Measurements from ENCODE around the gene ARID2.
A peak's percentile ranks its signal among the peaks of the same experiment; 100 is the strongest.

The ARID2 gene, protein sequence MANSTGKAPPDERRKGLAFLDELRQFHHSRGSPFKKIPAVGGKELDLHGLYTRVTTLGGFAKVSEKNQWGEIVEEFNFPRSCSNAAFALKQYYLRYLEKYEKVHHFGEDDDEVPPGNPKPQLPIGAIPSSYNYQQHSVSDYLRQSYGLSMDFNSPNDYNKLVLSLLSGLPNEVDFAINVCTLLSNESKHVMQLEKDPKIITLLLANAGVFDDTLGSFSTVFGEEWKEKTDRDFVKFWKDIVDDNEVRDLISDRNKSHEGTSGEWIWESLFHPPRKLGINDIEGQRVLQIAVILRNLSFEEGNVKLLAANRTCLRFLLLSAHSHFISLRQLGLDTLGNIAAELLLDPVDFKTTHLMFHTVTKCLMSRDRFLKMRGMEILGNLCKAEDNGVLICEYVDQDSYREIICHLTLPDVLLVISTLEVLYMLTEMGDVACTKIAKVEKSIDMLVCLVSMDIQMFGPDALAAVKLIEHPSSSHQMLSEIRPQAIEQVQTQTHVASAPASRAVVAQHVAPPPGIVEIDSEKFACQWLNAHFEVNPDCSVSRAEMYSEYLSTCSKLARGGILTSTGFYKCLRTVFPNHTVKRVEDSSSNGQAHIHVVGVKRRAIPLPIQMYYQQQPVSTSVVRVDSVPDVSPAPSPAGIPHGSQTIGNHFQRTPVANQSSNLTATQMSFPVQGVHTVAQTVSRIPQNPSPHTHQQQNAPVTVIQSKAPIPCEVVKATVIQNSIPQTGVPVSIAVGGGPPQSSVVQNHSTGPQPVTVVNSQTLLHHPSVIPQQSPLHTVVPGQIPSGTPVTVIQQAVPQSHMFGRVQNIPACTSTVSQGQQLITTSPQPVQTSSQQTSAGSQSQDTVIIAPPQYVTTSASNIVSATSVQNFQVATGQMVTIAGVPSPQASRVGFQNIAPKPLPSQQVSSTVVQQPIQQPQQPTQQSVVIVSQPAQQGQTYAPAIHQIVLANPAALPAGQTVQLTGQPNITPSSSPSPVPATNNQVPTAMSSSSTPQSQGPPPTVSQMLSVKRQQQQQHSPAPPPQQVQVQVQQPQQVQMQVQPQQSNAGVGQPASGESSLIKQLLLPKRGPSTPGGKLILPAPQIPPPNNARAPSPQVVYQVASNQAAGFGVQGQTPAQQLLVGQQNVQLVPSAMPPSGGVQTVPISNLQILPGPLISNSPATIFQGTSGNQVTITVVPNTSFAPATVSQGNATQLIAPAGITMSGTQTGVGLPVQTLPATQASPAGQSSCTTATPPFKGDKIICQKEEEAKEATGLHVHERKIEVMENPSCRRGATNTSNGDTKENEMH (N-terminal part only)

GRCh38 chr12:45729233-45730083 is at the start of gene ARID2:
Gene ARID2 (plus strand): TSS chr12:45729706. CDS start chr12:45729837, 131 bp downstream.
- peak; percentile 51 for DNase-seq (ENCODE audit: low read depth)

DNA sequence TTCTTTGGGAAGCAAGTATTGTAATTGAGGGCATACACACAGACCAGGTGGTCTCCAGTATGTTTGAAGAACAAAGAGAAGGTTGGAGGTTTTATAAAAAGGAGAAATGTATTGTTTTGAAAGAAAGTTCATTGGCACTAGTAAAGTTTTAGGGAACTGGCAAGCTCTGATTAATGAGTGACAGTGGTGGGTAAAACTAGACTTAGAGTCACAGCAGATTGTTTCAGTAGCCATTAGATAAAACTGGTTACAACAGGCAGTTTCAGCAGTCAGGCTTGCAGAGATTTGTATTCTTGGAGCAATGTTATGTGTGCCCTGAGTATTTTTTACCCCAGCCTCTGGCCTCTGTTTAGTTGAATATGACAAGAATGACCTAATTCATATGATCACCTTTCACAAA is 49.1 kb upstream of the ARID2 start:
- DNase-seq (ENCODE audit: low read depth): no peak

GRCh38 chr12:45681465-45681864 is 48.0 kb upstream of the ARID2 start:
- no peak for DNase-seq (ENCODE audit: low read depth)

GRCh38 chr12:45685680-45686079 is 43.8 kb upstream of the ARID2 start:
- DNase-seq (ENCODE audit: low read depth): no peak

DNA sequence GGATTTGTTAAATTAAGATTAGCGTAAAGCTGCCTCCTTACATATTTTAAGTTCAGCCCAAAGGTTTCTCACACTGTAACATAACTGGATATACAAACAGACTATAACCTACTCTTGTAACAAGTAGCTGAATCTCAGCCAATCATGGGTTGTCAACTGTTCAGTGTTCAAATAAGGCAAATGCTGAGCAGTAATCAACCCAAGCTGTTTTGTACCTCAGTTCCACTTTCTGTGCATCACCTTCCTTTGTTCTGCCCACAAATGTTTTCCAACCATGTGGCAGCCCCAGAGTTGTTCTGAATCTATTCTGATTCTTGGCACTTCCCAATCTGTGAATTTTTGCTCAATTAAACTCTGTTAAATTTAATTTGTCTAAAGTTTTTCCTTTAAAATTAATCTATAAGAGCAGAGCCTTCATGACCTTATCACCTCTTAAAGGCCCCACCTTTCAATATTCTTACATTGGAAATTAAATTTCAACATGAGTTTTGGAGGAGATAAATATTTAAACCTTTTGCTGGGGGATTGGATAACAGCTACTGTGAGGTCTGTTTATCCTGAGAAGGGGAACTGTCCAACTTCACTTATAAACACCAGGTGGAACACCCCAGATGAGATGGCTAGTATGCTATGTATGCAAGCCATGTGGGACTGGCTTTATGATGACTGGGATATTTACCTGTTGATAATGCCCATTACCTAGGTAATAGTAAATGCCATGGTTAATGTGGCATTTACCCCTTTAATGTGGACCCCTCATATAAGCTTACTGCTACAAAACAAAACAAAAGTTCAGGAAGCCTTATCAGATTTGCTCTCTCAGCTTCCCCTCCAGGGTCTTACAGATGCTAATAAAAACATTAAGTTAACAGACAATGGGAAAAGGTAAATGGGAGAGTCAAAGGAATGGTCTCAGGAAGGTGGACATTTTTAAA is 42.2 kb upstream of the ARID2 start:
- no peak for DNase-seq (ENCODE audit: low read depth)

GRCh38 chr12:45688183-45688582 is 41.3 kb upstream of the ARID2 start:
- DNase-seq (ENCODE audit: low read depth): no peak

DNA sequence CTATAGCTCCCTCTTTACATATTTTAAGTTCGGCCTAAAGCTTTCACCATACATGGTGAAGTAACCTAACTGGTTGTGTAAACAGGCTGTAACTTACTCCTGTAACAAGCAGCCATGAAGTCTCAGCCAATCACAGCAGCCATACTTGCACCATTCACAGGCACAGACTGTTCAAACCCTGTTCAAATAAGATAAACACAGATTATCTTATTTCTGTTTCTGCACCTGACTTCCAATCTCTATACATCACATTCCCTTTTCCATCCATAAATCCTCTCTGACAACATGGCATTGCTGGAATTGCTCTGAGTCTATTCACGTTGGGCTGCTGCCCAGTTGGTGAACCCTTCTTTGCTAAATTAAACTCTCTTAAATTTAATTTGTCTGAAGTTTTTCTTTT is 34.5 kb upstream of the ARID2 start:
- no peak for DNase-seq (ENCODE audit: low read depth)

GRCh38 chr12:45695606-45696005 is 33.9 kb upstream of the ARID2 start:
- DNase-seq (ENCODE audit: low read depth): no peak

- DNase-seq (ENCODE audit: low read depth): no peak
These were observed 33.5 kb upstream of the ARID2 start for GRCh38 chr12:45696049-45696448.

DNA sequence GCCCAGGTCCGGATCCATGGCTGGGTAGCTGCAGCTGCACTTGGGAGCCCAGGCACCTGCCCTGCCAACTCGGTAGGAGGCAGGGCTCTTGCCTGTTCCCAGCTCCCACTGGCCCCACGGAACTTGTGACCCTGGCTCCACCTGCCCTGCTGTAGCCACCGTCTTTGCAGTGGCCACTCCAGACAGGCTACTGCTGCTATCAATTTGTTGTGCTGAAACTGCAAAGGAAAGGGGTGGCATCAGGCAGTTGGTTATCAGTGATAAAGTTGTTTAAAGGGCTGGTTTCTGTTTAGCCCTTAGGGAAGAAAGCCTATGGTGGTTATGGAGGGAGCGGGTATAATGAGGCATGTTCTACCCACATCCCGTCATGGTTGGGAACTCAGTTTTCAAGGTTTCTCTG is 32.1 kb upstream of the ARID2 start:
- DNase-seq (ENCODE audit: low read depth): no peak

DNA sequence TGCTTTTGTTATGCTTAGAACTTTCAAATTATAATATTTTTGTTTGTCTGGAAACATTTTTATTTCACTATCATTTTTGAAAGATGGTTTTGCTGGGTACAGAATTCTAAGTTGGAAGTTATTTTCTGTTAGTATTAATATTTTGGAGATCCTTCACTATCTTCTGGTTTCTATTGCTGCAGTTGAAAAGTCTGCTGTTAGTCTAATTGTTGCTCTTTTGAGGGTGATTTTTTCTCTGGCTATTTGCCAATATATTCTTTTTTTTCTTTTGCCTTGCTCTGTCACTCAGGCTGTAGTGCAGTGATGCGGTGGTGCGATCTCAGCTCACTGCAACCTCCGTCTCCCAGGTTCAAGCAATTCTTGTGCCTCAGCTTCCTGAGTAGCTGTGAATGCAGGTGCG is 28.2 kb upstream of the ARID2 start:
- no peak for DNase-seq (ENCODE audit: low read depth)

- DNase-seq (ENCODE audit: low read depth): no peak
These were observed 25.6 kb upstream of the ARID2 start for GRCh38 chr12:45703942-45704341.

GRCh38 chr12:45704968-45705367 is 24.5 kb upstream of the ARID2 start:
- no peak for DNase-seq (ENCODE audit: low read depth)

- DNase-seq (ENCODE audit: low read depth): no peak
These were observed 24.1 kb upstream of the ARID2 start for GRCh38 chr12:45705404-45705803.

DNA sequence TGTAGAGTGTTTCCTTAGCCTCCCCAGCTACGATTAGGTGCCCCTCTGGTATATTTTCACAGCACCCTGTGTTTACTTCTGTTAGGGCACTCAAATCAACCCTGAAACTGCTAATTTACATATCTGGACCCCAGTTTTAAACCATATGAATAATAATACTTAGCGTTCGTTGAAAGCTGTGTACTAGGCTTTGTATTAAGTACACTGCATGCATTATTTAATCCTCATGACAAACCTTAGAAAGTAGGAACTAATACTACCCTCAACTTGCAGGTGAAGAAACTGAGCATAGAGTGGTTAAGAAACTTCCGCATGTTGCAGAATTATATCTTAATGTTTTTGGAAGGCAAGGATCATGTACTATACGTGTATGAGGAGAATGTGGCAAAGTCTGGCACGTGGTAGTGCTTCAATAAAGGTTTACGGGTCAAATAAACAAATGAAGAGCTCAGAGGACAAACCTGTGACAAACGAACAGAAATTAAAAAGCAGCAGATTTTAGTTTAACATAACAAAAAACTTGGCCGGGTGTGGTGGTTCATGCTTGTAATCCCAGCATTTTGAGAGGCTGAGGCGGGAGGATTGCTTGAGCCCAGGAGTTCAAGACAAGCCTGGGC is 22.2 kb upstream of the ARID2 start:
- no peak for DNase-seq (ENCODE audit: low read depth)

- DNase-seq (ENCODE audit: low read depth): no peak
These were observed 21.1 kb upstream of the ARID2 start for GRCh38 chr12:45708363-45708762.

GRCh38 chr12:45708901-45709300 is 20.6 kb upstream of the ARID2 start:
- DNase-seq (ENCODE audit: low read depth): no peak

GRCh38 chr12:45712319-45712718 is 17.2 kb upstream of the ARID2 start:
- DNase-seq (ENCODE audit: low read depth): no peak

DNA sequence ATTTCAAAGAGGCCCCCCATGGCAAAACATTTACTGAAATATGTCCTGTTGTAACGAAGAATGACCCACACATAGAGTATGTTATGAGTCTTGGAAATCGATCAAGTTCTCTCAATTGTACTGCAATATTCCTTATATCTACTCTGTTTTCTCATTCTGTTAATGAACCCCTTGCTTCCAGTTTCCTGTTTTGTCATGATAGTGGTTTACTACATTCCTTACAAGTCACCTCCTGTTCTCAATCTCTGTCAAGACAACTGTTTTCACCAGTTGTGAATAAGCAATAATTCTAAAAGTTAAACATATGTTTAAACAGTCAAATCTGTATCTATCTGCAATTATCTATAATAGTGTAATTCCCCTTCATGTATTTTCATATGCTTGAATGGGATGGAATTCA is 16.4 kb upstream of the ARID2 start:
- no peak for DNase-seq (ENCODE audit: low read depth)

DNA sequence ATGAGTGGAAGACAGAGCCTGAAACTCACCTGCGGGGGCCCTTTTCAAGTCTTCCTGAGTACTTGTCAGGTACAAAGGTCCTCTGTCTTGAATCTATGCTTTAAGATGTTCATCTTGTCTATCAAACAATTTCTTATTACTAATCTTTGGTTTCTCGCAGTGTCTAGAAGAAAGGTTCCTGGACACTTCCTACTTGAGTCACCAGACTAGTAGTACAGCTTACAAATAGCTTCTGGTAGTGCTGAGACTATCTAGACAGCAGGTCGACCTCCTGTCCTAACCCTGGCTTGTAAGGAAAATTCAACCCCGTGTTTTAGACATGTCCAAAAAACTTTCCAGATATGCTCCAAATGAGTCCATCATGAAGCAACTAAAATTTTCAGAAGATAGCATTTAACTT is 11.2 kb upstream of the ARID2 start:
- no peak for DNase-seq (ENCODE audit: low read depth)

Data from activated T-helper 1 cell treated with Interleukin-2 at 50 U/mL for 16 hours (primary cell).